GM12892 (cell line): ENCODE results near the gene RTN4RL1.

Experiments
- POLR2A ChIP-seq: IDR thresholded peaks from 2 replicates; pipeline ENCODE4 v1.6.1; 2011; ENCODE audit warnings: low read depth, low read length, control low read depth
- POLR2AphosphoS5 ChIP-seq: IDR thresholded peaks from 2 replicates; pipeline ENCODE4 v1.6.1; 2011; ENCODE audit warnings: low read depth, low read length, control low read depth
- TAF1 ChIP-seq: IDR thresholded peaks from 2 replicates; pipeline ENCODE4 v1.6.1; 2011; ENCODE audit warnings: low read depth, mild to moderate bottlenecking, control low read depth, low read length, borderline replicate concordance

- TF ChIP-seq POLR2A (no peak), POLR2AphosphoS5 (no peak), TAF1 (no peak)
These were observed 128.0 kb downstream of the RTN4RL1 start for GRCh38 chr17:1897105-1897656.
